Adrenal gland (tissue), 5 donors: ENCODE results near the gene CPT1C.

ENCODE experiments used
- POLR2A ChIP-seq, 2 donors: fragments of 450-650 bp; IDR thresholded peaks; one replicate each; pipeline ENCODE4 v1.6.1; 2017; ENCODE audit warnings: antibody characterized with exemption in 2 of 2, mild to moderate bottlenecking in 2 of 2, moderate library complexity in 1 of 2
- TF ChIP-seq, protein P1 (sequence below), 6 experiments: fragments of 450-650 bp in 4 of 6; fragments of 200-600 bp in 2 of 6; sonication (generic) in 1 of 6; IDR thresholded peaks; 1 replicate in 5 of 6; 2 replicates in 1 of 6; pipeline versions ENCODE4 v1.5.1 to v1.8.0; 2016 to 2021; ENCODE audit warnings: antibody characterized with exemption in 6 of 6, mild to moderate bottlenecking in 2 of 6, moderate library complexity in 1 of 6
- donor health status: DM: no; HTN: no; CAD: no.

DNA sequence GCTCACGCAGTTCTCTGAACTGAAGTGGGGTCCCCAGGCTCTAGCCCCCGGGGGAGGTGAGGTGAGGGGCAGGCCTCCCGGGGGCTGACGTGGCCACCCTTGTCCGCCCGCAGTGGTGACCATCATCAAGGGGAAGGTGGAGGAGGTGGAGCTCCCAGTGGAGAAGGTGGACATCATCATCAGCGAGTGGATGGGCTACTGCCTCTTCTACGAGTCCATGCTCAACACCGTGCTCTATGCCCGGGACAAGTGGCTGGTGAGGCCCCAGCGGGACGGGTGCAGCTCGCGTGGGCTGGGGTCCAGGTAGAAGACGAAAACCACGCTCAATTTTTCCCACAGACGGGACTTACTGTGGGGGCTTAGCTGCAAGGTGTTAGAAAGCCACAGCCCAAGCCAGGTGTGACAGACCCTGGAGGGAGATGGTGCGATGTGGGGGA, 7.1 kb upstream of the CPT1C start:
- TF ChIP-seq, protein P1, sequence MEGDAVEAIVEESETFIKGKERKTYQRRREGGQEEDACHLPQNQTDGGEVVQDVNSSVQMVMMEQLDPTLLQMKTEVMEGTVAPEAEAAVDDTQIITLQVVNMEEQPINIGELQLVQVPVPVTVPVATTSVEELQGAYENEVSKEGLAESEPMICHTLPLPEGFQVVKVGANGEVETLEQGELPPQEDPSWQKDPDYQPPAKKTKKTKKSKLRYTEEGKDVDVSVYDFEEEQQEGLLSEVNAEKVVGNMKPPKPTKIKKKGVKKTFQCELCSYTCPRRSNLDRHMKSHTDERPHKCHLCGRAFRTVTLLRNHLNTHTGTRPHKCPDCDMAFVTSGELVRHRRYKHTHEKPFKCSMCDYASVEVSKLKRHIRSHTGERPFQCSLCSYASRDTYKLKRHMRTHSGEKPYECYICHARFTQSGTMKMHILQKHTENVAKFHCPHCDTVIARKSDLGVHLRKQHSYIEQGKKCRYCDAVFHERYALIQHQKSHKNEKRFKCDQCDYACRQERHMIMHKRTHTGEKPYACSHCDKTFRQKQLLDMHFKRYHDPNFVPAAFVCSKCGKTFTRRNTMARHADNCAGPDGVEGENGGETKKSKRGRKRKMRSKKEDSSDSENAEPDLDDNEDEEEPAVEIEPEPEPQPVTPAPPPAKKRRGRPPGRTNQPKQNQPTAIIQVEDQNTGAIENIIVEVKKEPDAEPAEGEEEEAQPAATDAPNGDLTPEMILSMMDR (IDR thresholded peaks at IDR 0.05) = no peak
- no peak for TF ChIP-seq POLR2A (IDR thresholded peaks at IDR 0.05)
